Measurements from ENCODE around the gene NEO1.

GRCh38 chr15:73031648-73032047 lies 20.6 kb upstream of the NEO1 start:
- TF ChIP-seq FOXA1 (IDR thresholded peaks at IDR 0.05) = no peak
- no peak for TF ChIP-seq MAX (IDR thresholded peaks at IDR 0.05)
- TF ChIP-seq, protein P1, sequence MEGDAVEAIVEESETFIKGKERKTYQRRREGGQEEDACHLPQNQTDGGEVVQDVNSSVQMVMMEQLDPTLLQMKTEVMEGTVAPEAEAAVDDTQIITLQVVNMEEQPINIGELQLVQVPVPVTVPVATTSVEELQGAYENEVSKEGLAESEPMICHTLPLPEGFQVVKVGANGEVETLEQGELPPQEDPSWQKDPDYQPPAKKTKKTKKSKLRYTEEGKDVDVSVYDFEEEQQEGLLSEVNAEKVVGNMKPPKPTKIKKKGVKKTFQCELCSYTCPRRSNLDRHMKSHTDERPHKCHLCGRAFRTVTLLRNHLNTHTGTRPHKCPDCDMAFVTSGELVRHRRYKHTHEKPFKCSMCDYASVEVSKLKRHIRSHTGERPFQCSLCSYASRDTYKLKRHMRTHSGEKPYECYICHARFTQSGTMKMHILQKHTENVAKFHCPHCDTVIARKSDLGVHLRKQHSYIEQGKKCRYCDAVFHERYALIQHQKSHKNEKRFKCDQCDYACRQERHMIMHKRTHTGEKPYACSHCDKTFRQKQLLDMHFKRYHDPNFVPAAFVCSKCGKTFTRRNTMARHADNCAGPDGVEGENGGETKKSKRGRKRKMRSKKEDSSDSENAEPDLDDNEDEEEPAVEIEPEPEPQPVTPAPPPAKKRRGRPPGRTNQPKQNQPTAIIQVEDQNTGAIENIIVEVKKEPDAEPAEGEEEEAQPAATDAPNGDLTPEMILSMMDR (IDR thresholded peaks at IDR 0.05; ENCODE audit: low read depth, low read length, missing input control) = no peak
- no peak for TF ChIP-seq GABPA (IDR thresholded peaks at IDR 0.05 in 1 of 2, conservative IDR thresholded peaks at IDR 0.05 in 1 of 2)
- no peak for TF ChIP-seq SP1 (IDR thresholded peaks at IDR 0.05)
- no peak for TF ChIP-seq ATF3 (IDR thresholded peaks at IDR 0.05)
- no peak for TF ChIP-seq RXRA (IDR thresholded peaks at IDR 0.05)
- no peak for TF ChIP-seq YY1 (IDR thresholded peaks at IDR 0.05)
- TF ChIP-seq, protein P2, sequence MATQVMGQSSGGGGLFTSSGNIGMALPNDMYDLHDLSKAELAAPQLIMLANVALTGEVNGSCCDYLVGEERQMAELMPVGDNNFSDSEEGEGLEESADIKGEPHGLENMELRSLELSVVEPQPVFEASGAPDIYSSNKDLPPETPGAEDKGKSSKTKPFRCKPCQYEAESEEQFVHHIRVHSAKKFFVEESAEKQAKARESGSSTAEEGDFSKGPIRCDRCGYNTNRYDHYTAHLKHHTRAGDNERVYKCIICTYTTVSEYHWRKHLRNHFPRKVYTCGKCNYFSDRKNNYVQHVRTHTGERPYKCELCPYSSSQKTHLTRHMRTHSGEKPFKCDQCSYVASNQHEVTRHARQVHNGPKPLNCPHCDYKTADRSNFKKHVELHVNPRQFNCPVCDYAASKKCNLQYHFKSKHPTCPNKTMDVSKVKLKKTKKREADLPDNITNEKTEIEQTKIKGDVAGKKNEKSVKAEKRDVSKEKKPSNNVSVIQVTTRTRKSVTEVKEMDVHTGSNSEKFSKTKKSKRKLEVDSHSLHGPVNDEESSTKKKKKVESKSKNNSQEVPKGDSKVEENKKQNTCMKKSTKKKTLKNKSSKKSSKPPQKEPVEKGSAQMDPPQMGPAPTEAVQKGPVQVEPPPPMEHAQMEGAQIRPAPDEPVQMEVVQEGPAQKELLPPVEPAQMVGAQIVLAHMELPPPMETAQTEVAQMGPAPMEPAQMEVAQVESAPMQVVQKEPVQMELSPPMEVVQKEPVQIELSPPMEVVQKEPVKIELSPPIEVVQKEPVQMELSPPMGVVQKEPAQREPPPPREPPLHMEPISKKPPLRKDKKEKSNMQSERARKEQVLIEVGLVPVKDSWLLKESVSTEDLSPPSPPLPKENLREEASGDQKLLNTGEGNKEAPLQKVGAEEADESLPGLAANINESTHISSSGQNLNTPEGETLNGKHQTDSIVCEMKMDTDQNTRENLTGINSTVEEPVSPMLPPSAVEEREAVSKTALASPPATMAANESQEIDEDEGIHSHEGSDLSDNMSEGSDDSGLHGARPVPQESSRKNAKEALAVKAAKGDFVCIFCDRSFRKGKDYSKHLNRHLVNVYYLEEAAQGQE (IDR thresholded peaks at IDR 0.05) = no peak
- no peak for TF ChIP-seq RAD21 (IDR thresholded peaks at IDR 0.05)
